BE2C (cell line): Measurements from ENCODE around the gene DAB2IP.

Source experiments
- DNase-seq: peaks from one replicate; pipeline ENCODE4 v3.0.0-alpha.2; 2020
- H3K27me3 ChIP-seq: fragments of 250-450 bp; sonication (Bioruptor Pico); 2 replicates; pipeline ENCODE4 v1.5.1; 2020; ENCODE audit warnings: mild to moderate bottlenecking
- H3K36me3 ChIP-seq: fragments of 250-450 bp; sonication (Bioruptor Pico); 2 replicates; pipeline ENCODE4 v1.5.1; 2020; ENCODE audit warnings: mild to moderate bottlenecking
- H3K4me1 ChIP-seq: fragments of 250-450 bp; sonication (Bioruptor Pico); 2 replicates; pipeline ENCODE4 v1.5.1; 2020
- H3K4me3 ChIP-seq: 2 replicates; pipeline ENCODE4 v1.5.1; 2011; ENCODE audit warnings: low read depth, low read length
- H3K9me3 ChIP-seq: fragments of 250-450 bp; sonication (Bioruptor Pico); 2 replicates; pipeline ENCODE4 v1.5.1; 2020
- CTCF ChIP-seq: IDR thresholded peaks from 2 replicates; pipeline ENCODE4 v1.5.1; 2012; ENCODE audit warnings: mild to moderate bottlenecking, low read depth, low read length

DAB2IP gene

GRCh38 chr9:121760571-121760970 is 109.1 kb downstream of the DAB2IP start:
- Histone ChIP-seq H3K36me3 (peaks cover 28% of the 10 kb centered on the region), H3K9me3 (no peaks in the 10 kb centered on the region), H3K27me3 (no peaks in the 10 kb centered on the region), H3K4me1 (no peaks in the 10 kb centered on the region), H3K4me3 (no peak overlapping the region)
- no peak for TF ChIP-seq CTCF
- no peak for DNase-seq

- Histone ChIP-seq H3K9me3 (no peaks in the 10 kb centered on the region), H3K27me3 (no peaks in the 10 kb centered on the region), H3K4me3 (no peak overlapping the region), H3K4me1 (no peaks in the 10 kb centered on the region), H3K36me3 (peaks cover 28% of the 10 kb centered on the region)
- no peak for DNase-seq
- TF ChIP-seq CTCF, result no peak
These were observed 111.7 kb downstream of the DAB2IP start for GRCh38 chr9:121763131-121763530.

GRCh38 chr9:121763561-121764370 is 112.3 kb downstream of the DAB2IP start:
- no peak for DNase-seq
- H3K4me1 ChIP-seq, result no peaks in the 10 kb centered on the region
- peaks cover 34% of the 10 kb centered on the region for H3K36me3 ChIP-seq
- H3K9me3 ChIP-seq, result no peaks in the 10 kb centered on the region
- H3K4me3 ChIP-seq, result no peak overlapping the region
- no peak for TF ChIP-seq CTCF
- H3K27me3 ChIP-seq, result no peaks in the 10 kb centered on the region

GRCh38 chr9:121764371-121764730 is 112.9 kb downstream of the DAB2IP start:
- DNase-seq, result no peak
- Histone ChIP-seq H3K36me3 (peaks cover 37% of the 10 kb centered on the region), H3K4me3 (no peak overlapping the region), H3K4me1 (no peaks in the 10 kb centered on the region), H3K9me3 (no peaks in the 10 kb centered on the region), H3K27me3 (no peaks in the 10 kb centered on the region)
- no peak for TF ChIP-seq CTCF

GRCh38 chr9:121765021-121765950 is 113.9 kb downstream of the DAB2IP start:
- no peaks in the 10 kb centered on the region for H3K27me3 ChIP-seq
- no peaks in the 10 kb centered on the region for H3K4me1 ChIP-seq
- H3K4me3 ChIP-seq, result no peak overlapping the region
- TF ChIP-seq CTCF, result no peak
- no peaks in the 10 kb centered on the region for H3K9me3 ChIP-seq
- H3K36me3 ChIP-seq, result peaks cover 38% of the 10 kb centered on the region
- DNase-seq, result no peak
